H1 (cell line): ENCODE data around the gene NECAP2. TPM values are rescaled to one million over a fixed set of nuclear protein-coding genes. Genes with fewer than 3 reads are reported as not detected.

ENCODE experiments used
- HDAC2 ChIP-seq, 2 experiments: fragments of 300-600 bp in 1 of 2; sonication (generic) in 1 of 2; IDR thresholded peaks; 2 replicates each; pipeline ENCODE4 v1.6.1; 2011 to 2012; ENCODE audit warnings: low read depth in 2 of 2, low read length in 2 of 2, mild to moderate bottlenecking in 2 of 2, moderate library complexity in 2 of 2, borderline replicate concordance in 1 of 2, inconsistent platforms in 1 of 2
- SP2 ChIP-seq: IDR thresholded peaks from 2 replicates; pipeline ENCODE4 v1.6.1; 2012; ENCODE audit warnings: mild to moderate bottlenecking, low read length, inconsistent platforms
- polyA plus RNA-seq, 7 experiments: library from polyadenylated mRNA; depleted of rRNA in 3 of 7; stranded (reverse) in 5 of 7; unstranded in 2 of 7; fragments of >200 nt in 5 of 7; fragments of 200-250 nt in 2 of 7; gene quantifications; 1 replicate in 5 of 7; 2 replicates in 1 of 7; 4 replicates in 1 of 7; pipeline versions ENCODE4 v1.2.1 to v1.2.3, GENCODE V29; 2011 to 2013; ENCODE audit warnings: missing spikeins in 2 of 7, mixed read lengths in 2 of 7
- total RNA-seq: library from RNA; stranded (reverse); fragmentation: NEBNext Ultra II Directional; extraction: Animal tissue kit (Norgen Biotek cat#: 25700); gene quantifications from 2 replicates; pipeline ENCODE4 v1.2.1, GENCODE V29; 2021

The NECAP2 gene
- total and polyA plus RNA-seq, 2 of the 8 experiments (the other 6 are each of a cell fraction or from before 2014, with no cell fraction given) = 24.4 to 29.7 TPM

DNA sequence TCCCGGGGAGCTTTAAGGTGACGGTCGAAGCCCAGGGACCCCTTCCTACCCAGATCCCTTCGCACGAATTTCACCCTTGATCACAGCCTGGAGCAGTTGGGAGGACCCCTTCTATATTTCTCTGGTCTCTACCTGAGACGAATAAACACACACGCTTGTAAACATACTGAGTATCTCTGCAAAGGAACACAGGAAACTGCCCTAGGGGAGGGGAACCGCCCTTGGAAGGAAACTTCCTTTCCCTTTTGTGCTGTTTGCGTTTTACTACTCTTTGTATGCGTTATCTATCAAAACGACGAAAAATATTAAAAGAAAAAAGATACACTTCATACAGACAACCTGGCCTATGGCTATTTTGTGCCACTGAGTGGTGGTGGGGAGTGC lies 750 bp downstream of the NECAP2 start (continued):
- no peak for TF ChIP-seq HDAC2 (IDR thresholded peaks at IDR 0.05; ENCODE audit: borderline replicate concordance in 1 of 2, low read depth in 2 of 2, low read length in 2 of 2)
- TF ChIP-seq SP2 = no peak
